Astrocyte (in vitro differentiated cells and primary cell): ENCODE data around the gene ALDH1L1.

Experiments used
- EZH2 ChIP-seq: IDR thresholded peaks from 2 replicates; pipeline ENCODE4 v1.6.1; 2012; ENCODE audit warnings: mild to moderate bottlenecking, low read length, inconsistent platforms; ENCODE audit not compliant: insufficient read depth
- TF ChIP-seq, protein P1 (sequence below): IDR thresholded peaks from 2 replicates; pipeline ENCODE4 v1.5.1; 2011; ENCODE audit warnings: low read depth, mild to moderate bottlenecking, inconsistent platforms, low read length, moderate library complexity; ENCODE audit not compliant: insufficient read depth

DNA sequence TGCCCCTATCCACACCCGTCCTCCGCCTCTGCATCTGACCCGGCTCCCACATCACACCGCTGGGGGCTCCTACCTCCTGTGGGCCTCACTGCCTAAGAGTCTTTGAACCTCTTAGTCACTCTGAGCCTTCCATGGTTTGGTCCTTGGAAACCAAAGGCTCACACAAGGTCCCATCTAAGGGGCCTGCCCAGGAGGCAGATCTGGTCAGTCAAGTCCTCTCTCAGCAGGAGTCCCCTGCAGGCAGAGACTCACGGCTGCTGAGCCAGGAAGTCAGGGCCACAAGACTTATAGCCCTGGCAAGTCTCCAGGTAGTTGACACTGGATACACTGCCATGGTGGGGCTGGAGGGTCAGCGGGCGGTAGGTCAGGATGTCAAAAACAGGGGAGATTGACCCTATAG is 31.2 kb upstream of the ALDH1L1 start:
- TF ChIP-seq, protein P1, sequence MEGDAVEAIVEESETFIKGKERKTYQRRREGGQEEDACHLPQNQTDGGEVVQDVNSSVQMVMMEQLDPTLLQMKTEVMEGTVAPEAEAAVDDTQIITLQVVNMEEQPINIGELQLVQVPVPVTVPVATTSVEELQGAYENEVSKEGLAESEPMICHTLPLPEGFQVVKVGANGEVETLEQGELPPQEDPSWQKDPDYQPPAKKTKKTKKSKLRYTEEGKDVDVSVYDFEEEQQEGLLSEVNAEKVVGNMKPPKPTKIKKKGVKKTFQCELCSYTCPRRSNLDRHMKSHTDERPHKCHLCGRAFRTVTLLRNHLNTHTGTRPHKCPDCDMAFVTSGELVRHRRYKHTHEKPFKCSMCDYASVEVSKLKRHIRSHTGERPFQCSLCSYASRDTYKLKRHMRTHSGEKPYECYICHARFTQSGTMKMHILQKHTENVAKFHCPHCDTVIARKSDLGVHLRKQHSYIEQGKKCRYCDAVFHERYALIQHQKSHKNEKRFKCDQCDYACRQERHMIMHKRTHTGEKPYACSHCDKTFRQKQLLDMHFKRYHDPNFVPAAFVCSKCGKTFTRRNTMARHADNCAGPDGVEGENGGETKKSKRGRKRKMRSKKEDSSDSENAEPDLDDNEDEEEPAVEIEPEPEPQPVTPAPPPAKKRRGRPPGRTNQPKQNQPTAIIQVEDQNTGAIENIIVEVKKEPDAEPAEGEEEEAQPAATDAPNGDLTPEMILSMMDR, result no peak
- TF ChIP-seq EZH2, result no peak
